ENCODE measurements around the gene AHNAK.
"Not testable (repeated sequence)": the region's sequence is repeated elsewhere in the genome, so short reads cannot be mapped to it uniquely, and the experiment has no call there.

AHNAK gene

DNA sequence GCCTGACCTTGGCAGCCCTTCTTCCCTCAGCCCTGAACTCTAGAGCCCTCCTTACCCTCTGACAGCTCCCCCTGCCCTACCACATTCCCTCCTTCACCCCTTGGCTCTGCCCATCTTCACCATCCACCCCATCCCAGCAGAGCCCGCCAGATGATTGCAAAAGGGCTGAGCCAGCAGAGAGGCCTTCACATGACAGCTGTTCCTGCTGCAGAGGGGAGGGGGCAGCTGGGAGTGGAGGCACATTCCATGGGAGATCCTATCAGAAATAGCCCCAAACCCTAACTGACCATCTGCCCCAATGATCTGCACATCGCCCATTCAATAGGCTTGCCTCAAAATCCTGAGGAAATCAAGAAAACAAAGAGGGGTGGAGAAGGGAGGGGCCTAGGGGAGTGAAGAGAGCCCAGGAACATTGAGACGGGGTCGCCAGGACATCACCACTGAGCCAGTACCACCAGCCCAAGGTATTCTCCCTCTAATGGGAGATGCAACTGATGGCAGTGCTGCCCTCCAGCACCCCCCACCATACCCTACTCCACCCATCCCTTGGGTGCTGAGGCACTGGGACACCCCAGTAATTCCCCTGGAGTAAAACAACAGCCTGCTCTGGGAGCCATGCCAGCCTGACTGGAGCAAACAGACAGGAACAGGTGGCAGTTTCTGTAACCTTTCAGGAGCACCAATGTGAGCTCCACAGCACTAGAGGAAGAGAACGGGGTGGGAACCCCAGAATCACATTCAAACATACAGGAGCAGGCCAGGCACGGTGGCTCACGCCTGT, 8.0 kb upstream of the AHNAK start:
- TF ChIP-seq CTCF (IDR thresholded peaks at IDR 0.05; ENCODE audit: low read depth, low read length), result no peak
- H3K4me3 ChIP-seq (ENCODE audit: low read depth, low read length), result peak overlapping the region; percentile 55

DNA sequence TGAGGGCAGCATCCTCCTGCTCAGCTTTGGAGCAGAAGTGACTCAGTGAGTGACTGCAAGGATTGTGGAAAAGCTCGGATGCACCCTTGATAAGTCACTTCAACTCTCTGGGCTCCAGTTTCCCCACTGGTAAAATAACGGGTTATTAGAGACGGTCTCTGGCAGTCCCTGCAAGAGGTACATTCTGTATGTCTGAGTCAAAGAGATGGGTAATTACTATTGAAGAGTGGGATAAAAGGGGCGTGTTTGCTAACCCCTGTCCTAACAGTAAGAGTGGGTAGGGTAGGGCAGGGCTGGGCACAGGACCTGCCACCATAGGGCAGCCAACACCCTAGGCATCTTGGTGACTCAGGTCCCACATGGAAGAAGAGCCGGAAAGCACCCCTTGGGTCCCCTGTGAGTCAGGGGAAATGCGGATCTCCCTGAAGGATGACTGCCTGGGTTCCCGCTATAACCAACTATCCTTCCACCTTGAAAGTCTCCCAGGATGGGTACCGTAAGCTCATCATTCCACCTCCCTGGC, 7.3 kb upstream of the AHNAK start:
- TF ChIP-seq CTCF (IDR thresholded peaks at IDR 0.05; ENCODE audit: low read depth, low read length), result no peak
- H3K4me3 ChIP-seq (ENCODE audit: low read depth, low read length), result peak overlapping the region; percentile 55

- no peak for TF ChIP-seq CTCF (IDR thresholded peaks at IDR 0.05; ENCODE audit: low read depth, low read length)
- peak overlapping the region; percentile 55 for H3K4me3 ChIP-seq (ENCODE audit: low read depth, low read length)
Observed at GRCh38 chr11:62553080-62553838, 6.7 kb upstream of the AHNAK start.

DNA sequence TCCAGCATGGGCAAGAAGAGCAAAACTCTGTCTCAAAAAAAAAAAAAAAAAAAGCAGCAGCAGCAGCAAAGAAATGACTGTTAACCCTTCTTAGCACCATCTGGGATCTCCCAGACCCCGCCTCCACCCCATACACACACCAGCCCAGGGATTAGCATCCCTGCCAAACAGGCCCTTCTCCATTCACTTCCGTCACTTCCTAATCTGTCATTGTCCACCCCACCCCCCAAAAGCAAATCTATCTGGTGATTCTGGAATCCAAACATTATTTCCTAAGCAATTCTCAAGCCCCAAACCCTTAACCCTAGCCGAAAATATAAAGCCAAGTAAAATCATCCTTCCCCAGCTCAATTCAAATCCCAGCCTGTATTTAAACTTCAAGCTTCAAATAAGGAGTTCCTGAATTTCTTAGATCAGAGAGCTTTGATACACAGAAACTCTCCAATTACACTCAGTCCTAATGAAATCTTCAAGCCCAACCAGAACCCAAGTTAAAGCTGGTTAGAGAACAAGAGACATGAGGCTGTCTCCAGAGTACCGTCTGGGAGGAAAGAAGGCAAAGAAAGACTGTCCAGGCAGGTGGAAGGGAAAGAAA, 6.0 kb upstream of the AHNAK start:
- peak overlapping the region; percentile 55 for H3K4me3 ChIP-seq (ENCODE audit: low read depth, low read length)
- no peak for TF ChIP-seq CTCF (IDR thresholded peaks at IDR 0.05; ENCODE audit: low read depth, low read length)

DNA sequence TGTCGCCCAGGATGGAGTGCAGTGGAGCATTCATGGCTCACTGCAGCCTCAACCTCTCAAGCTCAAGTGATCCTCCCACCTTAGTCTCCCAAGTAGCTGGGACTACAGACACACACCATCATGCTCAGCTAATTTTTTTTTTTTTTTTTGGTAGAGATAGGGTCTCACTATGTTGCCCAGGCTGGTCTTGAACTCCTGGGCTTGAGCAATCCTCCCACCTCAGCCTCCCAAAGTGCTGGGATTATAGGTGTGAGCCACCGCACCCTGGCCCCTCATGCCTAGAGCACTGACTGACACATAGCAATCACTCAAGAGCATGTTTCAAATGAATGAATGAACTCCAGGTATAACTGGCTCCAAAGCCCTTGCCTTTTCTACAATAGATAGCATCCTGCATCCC, 3.9 kb upstream of the AHNAK start:
- H3K4me3 ChIP-seq (ENCODE audit: low read depth, low read length), result not testable (repeated sequence)

- H3K4me3 ChIP-seq (ENCODE audit: low read depth, low read length), result no peak overlapping the region
- TF ChIP-seq CTCF (IDR thresholded peaks at IDR 0.05; ENCODE audit: low read depth, low read length), result no peak
Observed at GRCh38 chr11:62548545-62549335, 2.1 kb upstream of the AHNAK start.

DNA sequence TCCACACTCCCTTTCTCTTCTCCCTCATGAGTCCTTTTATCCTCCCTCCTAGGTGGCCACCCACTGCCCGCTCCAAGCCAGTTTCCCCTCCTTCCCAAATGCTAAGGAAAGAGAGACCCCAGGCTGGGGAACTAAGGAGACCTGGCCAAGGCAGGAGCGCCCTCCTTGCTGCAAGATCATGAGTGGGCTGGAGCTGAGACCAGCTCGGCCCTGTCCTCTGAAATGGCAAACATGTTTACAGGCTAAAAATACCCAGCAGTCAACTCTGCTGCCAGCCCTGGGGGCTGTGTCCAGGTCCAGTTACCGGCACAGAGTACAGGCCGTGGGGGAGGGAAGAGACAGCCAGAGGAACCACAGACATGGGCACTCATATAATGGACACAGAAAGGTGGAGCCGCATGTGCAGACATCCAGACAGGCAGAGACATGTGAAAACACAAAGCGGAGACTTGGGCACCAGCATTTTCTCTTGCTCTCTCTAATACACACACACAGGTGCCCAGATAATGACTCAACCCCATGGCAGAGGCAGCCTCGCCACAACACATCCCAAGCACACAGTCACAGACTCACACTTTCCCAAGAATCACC, 1.2 kb upstream of the AHNAK start:
- H3K4me3 ChIP-seq (ENCODE audit: low read depth, low read length), result peak overlapping the region; percentile 99
- TF ChIP-seq CTCF (IDR thresholded peaks at IDR 0.05; ENCODE audit: low read depth, low read length), result no peak
